Panc1 (cell line): ENCODE measurements around the gene UGT1A8.

ENCODE experiments used
- CTCF ChIP-seq: fragments of 450-650 bp; IDR thresholded peaks from 2 replicates; pipeline ENCODE4 v1.5.1; 2017; ENCODE audit warnings: mild to moderate bottlenecking
- POLR2AphosphoS5 ChIP-seq: IDR thresholded peaks from 2 replicates; pipeline ENCODE4 v1.6.1; 2012; ENCODE audit warnings: mild to moderate bottlenecking, low read depth, low read length, moderate library complexity
- REST ChIP-seq, 2 experiments: IDR thresholded peaks; 2 replicates each; pipeline ENCODE4 v1.6.1; 2011 to 2012; ENCODE audit warnings: low read depth in 2 of 2, control low read depth in 1 of 2, low read length in 1 of 2, mild to moderate bottlenecking in 1 of 2, moderate library complexity in 1 of 2; ENCODE audit not compliant: insufficient read depth in 1 of 2
- TCF7L2 ChIP-seq: IDR thresholded peaks from 2 replicates; pipeline ENCODE4 v1.6.1; 2011; ENCODE audit warnings: mild to moderate bottlenecking, low read depth, low read length, inconsistent platforms

GRCh38 chr2:233604826-233605225 is 12.6 kb upstream of the UGT1A8 start:
- TF ChIP-seq CTCF (no peak), TCF7L2 (no peak), REST (IDR thresholded peaks at IDR 0.05; ENCODE audit: insufficient read depth in 1 of 2, low read depth in 2 of 2, low read length in 1 of 2) (no peak), POLR2AphosphoS5 (no peak)
